HL-60 (cell line): ENCODE measurements around the gene CEP20.

ENCODE experiments used
- REST ChIP-seq: IDR thresholded peaks from 2 replicates; pipeline ENCODE4 v1.6.1; 2012; ENCODE audit warnings: low read depth; ENCODE audit not compliant: insufficient replicate concordance
- SPI1 ChIP-seq: IDR thresholded peaks from 2 replicates; pipeline ENCODE4 v1.6.1; 2012; ENCODE audit warnings: low read depth, mild to moderate bottlenecking, borderline replicate concordance
- TF ChIP-seq, protein P1 (sequence below): IDR thresholded peaks from one replicate; pipeline ENCODE4 v1.5.1; 2011; ENCODE audit warnings: low read length, control low read depth, inconsistent platforms; ENCODE audit not compliant: insufficient read depth

DNA sequence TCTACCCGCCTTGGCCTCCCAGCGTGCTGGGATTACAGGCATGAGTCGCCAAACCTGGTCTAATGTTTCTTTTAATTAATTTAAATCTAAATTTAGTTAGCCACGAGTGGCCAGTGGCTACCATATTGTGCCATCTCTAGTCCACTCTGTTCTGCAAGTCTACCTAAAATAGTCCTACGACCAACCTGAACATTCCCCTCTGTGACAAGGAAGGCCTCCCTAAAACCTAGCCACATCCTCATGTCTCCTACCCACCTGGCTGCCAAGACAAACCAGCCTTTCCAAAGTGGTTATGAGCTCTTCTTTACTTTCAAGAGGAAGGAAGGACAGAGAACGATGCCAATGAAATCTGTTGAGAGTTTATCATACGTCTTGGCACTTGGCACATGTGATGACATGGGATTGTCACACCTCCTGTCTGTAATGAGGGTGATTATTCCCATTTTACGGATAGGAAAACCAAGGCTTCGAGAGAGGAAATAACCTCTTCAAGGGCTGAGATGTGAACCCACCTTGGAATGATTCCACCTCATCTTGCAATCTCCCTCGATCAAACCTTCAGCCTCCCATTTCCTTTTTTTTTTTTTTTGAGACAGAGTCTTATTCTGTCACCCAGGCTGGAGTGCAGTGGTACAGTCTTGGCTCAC lies 51.3 kb downstream of the CEP20 start:
- TF ChIP-seq, protein P1, sequence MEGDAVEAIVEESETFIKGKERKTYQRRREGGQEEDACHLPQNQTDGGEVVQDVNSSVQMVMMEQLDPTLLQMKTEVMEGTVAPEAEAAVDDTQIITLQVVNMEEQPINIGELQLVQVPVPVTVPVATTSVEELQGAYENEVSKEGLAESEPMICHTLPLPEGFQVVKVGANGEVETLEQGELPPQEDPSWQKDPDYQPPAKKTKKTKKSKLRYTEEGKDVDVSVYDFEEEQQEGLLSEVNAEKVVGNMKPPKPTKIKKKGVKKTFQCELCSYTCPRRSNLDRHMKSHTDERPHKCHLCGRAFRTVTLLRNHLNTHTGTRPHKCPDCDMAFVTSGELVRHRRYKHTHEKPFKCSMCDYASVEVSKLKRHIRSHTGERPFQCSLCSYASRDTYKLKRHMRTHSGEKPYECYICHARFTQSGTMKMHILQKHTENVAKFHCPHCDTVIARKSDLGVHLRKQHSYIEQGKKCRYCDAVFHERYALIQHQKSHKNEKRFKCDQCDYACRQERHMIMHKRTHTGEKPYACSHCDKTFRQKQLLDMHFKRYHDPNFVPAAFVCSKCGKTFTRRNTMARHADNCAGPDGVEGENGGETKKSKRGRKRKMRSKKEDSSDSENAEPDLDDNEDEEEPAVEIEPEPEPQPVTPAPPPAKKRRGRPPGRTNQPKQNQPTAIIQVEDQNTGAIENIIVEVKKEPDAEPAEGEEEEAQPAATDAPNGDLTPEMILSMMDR, result no peak
- TF ChIP-seq REST (no peak), SPI1 (no peak)
